HEK293T (cell line): Measurements from ENCODE around the gene LOXL4.

ENCODE experiments used
- FOXK2 ChIP-seq: fragments of 450-650 bp; IDR thresholded peaks from 2 replicates; pipeline ENCODE4 v1.6.1; 2016; ENCODE audit warnings: mild to moderate bottlenecking
- HDGF ChIP-seq: fragments of 450-650 bp; IDR thresholded peaks from 2 replicates; pipeline ENCODE4 v1.6.1; 2017; ENCODE audit warnings: antibody characterized with exemption, borderline replicate concordance
- L3MBTL2 ChIP-seq: fragments of 450-650 bp; conservative IDR thresholded peaks from 2 replicates; pipeline ENCODE4 v1.6.1; 2016; ENCODE audit warnings: mild to moderate bottlenecking
- PKNOX1 ChIP-seq: fragments of 450-650 bp; IDR thresholded peaks from 2 replicates; pipeline ENCODE4 v1.6.1; 2016
- TARDBP ChIP-seq: fragments of 450-650 bp; IDR thresholded peaks from 2 replicates; pipeline ENCODE4 v1.6.1; 2016

GRCh38 chr10:98258683-98259454, 9.1 kb downstream of the LOXL4 start:
- TF ChIP-seq PKNOX1 = no peak
- TF ChIP-seq HDGF = no peak
- no peak for TF ChIP-seq TARDBP
- TF ChIP-seq L3MBTL2 = no peak
- TF ChIP-seq FOXK2 = no peak
